SU-DHL-6 (cell line): ENCODE data around the gene MT3.

Experiments
- H2AFZ ChIP-seq: fragments of 200-600 bp; sonication (generic); 2 replicates; pipeline ENCODE4 v1.6.1; 2014; ENCODE audit warnings: low read depth, mild to moderate bottlenecking, moderate library complexity, mixed read lengths, antibody characterized with exemption, low read length; ENCODE audit not compliant: severe bottlenecking
- H3F3A ChIP-seq: fragments of 200-600 bp; shearing (Covaris generic); 2 replicates; pipeline ENCODE4 v1.6.0; 2016; ENCODE audit warnings: antibody characterized with exemption, mild to moderate bottlenecking; ENCODE audit not compliant: insufficient read depth
- H3K27ac ChIP-seq: fragments of 200-600 bp; sonication (generic); 2 replicates; pipeline ENCODE4 v1.5.1; 2016; ENCODE audit warnings: low read depth, mild to moderate bottlenecking, low read length, moderate library complexity, mixed read lengths
- H3K27me3 ChIP-seq: fragments of 200-600 bp; sonication (generic), shearing (Covaris generic); 2 replicates; pipeline ENCODE4 v1.6.0; 2014; ENCODE audit warnings: mild to moderate bottlenecking, low read length
- H3K36me3 ChIP-seq: fragments of 200-600 bp; sonication (generic); 2 replicates; pipeline ENCODE4 v1.6.1; 2014; ENCODE audit warnings: mild to moderate bottlenecking, low read length, mixed read lengths
- H3K4me2 ChIP-seq: fragments of 300-600, 200-600 bp; shearing (Covaris generic), sonication (generic); 2 replicates; pipeline ENCODE4 v1.6.0; 2014; ENCODE audit warnings: low read length, low read depth, mild to moderate bottlenecking; ENCODE audit not compliant: poor library complexity, severe bottlenecking
- H3K4me3 ChIP-seq: fragments of 200-600 bp; sonication (generic); 2 replicates; pipeline ENCODE4 v1.5.1; 2014; ENCODE audit warnings: antibody characterized with exemption, low read length, mild to moderate bottlenecking, mixed read lengths; ENCODE audit not compliant: insufficient read depth, poor library complexity, severe bottlenecking
- H3K79me2 ChIP-seq: fragments of 200-600 bp; sonication (generic); 2 replicates; pipeline ENCODE4 v1.6.1; 2014; ENCODE audit warnings: mild to moderate bottlenecking, low read length, moderate library complexity; ENCODE audit not compliant: insufficient read depth
- H3K9ac ChIP-seq: fragments of 200-600 bp; sonication (generic); 2 replicates; pipeline ENCODE4 v1.7.0; 2014; ENCODE audit warnings: mild to moderate bottlenecking, low read length
- H3K9me2 ChIP-seq: fragments of 200-600 bp; sonication (generic); replicated peaks from 2 replicates; pipeline ENCODE4 v1.6.1; 2014; ENCODE audit warnings: low read length; ENCODE audit not compliant: insufficient read depth
- H3K9me3 ChIP-seq: fragments of 200-600 bp; sonication (generic); 2 replicates; pipeline ENCODE4 v1.6.1; 2014; ENCODE audit warnings: low read length, mixed read lengths; ENCODE audit not compliant: insufficient read depth
- H4K20me1 ChIP-seq: fragments of 200-600 bp; sonication (generic); 2 replicates; pipeline ENCODE4 v1.6.1; 2014; ENCODE audit warnings: low read depth, mild to moderate bottlenecking, antibody characterized with exemption, low read length, moderate library complexity, mixed read lengths
- EZH2phosphoT487 ChIP-seq: fragments of 200-600 bp; sonication (generic), shearing (Covaris generic); conservative IDR thresholded peaks from 2 replicates; pipeline ENCODE4 v1.6.1; 2018; ENCODE audit warnings: mild to moderate bottlenecking, antibody characterized with exemption, low read length, moderate library complexity, mixed read lengths
- TF ChIP-seq, protein P1 (sequence below): fragments of 200-600 bp; sonication (generic); IDR thresholded peaks from one replicate; pipeline ENCODE4 v1.5.1; 2017; ENCODE audit warnings: antibody characterized with exemption, mild to moderate bottlenecking, low read length, moderate library complexity; ENCODE audit not compliant: insufficient read depth, poor library complexity, severe bottlenecking

The MT3 gene

DNA sequence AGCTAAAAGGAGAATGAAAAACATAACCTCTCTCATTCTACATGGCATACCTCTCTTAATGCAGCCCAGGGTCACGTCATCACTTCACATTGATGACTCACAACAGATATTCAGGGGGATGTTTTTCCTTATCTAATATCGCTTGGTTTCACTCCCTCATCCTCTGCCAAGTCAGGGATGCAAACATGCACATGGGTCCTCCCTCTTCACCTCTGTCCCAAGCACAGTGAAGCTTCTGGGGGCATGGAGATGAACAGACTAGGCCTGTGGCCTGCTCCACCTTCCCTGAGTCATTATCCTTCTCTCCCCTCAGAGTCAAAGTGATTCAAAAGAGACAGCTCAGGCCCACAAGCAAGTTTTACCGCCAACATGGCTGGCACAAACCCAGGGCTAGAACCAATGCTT, 16.7 kb downstream of the MT3 start:
- no peaks in the 10 kb centered on the region for H3K79me2 ChIP-seq
- H3K4me3 ChIP-seq = no peak overlapping the region
- TF ChIP-seq, protein P1, sequence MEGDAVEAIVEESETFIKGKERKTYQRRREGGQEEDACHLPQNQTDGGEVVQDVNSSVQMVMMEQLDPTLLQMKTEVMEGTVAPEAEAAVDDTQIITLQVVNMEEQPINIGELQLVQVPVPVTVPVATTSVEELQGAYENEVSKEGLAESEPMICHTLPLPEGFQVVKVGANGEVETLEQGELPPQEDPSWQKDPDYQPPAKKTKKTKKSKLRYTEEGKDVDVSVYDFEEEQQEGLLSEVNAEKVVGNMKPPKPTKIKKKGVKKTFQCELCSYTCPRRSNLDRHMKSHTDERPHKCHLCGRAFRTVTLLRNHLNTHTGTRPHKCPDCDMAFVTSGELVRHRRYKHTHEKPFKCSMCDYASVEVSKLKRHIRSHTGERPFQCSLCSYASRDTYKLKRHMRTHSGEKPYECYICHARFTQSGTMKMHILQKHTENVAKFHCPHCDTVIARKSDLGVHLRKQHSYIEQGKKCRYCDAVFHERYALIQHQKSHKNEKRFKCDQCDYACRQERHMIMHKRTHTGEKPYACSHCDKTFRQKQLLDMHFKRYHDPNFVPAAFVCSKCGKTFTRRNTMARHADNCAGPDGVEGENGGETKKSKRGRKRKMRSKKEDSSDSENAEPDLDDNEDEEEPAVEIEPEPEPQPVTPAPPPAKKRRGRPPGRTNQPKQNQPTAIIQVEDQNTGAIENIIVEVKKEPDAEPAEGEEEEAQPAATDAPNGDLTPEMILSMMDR = no peak
- no peak for TF ChIP-seq EZH2phosphoT487
- no peaks in the 10 kb centered on the region for H3K9me3 ChIP-seq
- no peak overlapping the region for H3K4me2 ChIP-seq
- H3K27ac ChIP-seq = no peak overlapping the region
- no peak overlapping the region for H2AFZ ChIP-seq
- H3K27me3 ChIP-seq = no peaks in the 10 kb centered on the region
- H3K9me2 ChIP-seq = no peaks in the 10 kb centered on the region
- H3K36me3 ChIP-seq = no peaks in the 10 kb centered on the region
- no peaks in the 10 kb centered on the region for H4K20me1 ChIP-seq
- no peaks in the 10 kb centered on the region for H3F3A ChIP-seq
- H3K9ac ChIP-seq = no peak overlapping the region

DNA sequence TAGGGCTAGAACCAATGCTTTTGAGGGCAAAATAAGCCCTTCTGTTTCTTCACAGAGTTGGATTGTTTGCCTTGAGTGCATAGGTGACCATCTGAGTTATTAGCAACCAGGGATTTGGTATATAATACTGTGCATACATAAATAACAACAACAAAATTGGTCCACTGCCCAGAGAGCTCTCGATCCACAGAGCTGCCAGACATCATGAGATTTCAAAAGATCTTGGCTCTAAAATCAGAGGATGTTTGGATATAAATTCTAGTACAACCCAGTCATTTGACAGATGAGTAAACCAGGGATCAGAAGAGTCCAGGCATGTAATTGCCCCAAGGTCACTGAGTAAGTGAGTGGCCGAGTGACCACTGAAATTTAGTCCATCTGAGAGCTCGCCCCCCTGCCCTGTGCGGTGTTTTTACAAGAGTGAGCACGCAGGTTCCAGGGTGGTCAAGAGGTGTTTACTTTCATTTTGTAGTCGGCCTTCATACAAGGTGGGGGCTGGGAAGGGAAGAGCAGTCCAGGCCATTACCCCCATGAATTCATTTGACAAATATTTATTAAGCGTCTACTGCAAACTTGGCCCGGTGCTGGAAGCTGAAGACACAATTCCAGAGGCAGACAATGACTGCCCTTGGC, 17.3 kb downstream of the MT3 start:
- H3F3A ChIP-seq = no peaks in the 10 kb centered on the region
- no peaks in the 10 kb centered on the region for H3K36me3 ChIP-seq
- H3K9ac ChIP-seq = no peak overlapping the region
- H3K4me2 ChIP-seq = no peak overlapping the region
- no peaks in the 10 kb centered on the region for H3K79me2 ChIP-seq
- H2AFZ ChIP-seq = no peak overlapping the region
- H3K27ac ChIP-seq = no peak overlapping the region
- no peaks in the 10 kb centered on the region for H4K20me1 ChIP-seq
- no peak for TF ChIP-seq EZH2phosphoT487
- TF ChIP-seq, protein P1 = no peak
- no peak overlapping the region for H3K4me3 ChIP-seq
- no peaks in the 10 kb centered on the region for H3K9me3 ChIP-seq
- no peaks in the 10 kb centered on the region for H3K27me3 ChIP-seq
- H3K9me2 ChIP-seq = no peaks in the 10 kb centered on the region

DNA sequence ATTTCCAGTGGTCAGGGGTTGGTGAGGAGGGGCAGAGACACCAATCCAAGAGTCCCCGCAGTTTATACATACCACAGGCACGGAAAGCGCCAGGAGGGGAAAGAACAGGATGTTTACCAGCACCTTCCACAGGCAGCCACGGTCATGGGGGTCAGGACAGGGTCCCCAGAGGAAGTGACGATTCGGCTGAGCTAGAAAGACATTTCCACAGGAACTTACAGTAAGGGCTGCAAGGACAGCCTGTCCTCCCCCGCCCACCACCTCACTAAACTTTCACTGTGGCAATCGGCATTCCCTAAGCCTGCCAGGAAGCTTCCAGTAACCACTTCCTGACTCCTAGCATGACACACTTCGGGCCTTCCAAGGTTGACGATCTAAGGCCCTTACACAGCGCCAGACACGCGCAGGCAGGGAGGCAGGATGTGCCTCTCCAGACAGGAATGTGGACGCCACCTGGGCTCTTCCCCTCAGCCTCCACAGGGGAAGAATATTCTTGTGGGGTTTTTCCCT, 17.8 kb downstream of the MT3 start:
- Histone ChIP-seq H3F3A (no peaks in the 10 kb centered on the region), H3K4me2 (no peak overlapping the region), H4K20me1 (no peaks in the 10 kb centered on the region), H3K36me3 (no peaks in the 10 kb centered on the region), H3K27ac (no peak overlapping the region), H3K9ac (no peak overlapping the region), H3K27me3 (no peaks in the 10 kb centered on the region), H3K9me2 (no peaks in the 10 kb centered on the region), H2AFZ (no peak overlapping the region), H3K9me3 (no peaks in the 10 kb centered on the region), H3K79me2 (no peaks in the 10 kb centered on the region), H3K4me3 (no peak overlapping the region)
- TF ChIP-seq, protein P1 = no peak
- TF ChIP-seq EZH2phosphoT487 = no peak
